ENCODE data around the gene C5. TPM values are rescaled to one million over a fixed set of nuclear protein-coding genes. Genes with fewer than 3 reads are reported as not detected.

C5 gene
- total RNA-seq, 1 experiment from 2014 or later: 1.1 TPM

DNA sequence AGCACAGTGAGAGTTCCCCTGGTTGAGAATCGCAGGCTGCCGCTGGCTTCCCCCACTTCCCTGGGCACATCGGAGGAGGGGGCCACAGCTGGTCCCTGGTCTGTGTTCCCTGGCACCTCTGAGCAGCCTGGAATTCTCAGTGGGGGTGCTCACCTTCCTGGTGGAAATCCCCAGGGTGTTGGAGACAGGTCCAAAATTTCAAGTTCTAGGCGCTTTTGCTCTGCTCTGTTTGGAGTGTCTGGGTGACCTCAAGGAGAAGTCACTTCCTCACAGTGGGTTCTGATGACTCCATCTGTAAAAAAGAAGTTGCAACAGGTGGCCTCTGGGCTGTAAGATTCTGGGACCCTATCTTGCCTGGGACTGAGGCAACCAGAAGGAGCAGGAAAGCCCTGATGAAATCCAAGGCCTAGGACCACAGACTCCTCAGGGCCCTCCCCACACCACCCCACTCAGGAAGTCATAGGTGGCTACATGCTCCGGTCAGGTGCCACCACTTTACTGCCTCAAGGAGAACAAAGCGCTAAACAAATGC lies 123.6 kb downstream of the C5 start, which contains the start of gene TRAF1:
Gene TRAF1 (minus strand): TSS at position 400 of the 532 bp plus-strand sequence. CDS start 721 bp downstream, outside the sequence.
- DNase-seq (ENCODE audit: low read depth): no peak

DNA sequence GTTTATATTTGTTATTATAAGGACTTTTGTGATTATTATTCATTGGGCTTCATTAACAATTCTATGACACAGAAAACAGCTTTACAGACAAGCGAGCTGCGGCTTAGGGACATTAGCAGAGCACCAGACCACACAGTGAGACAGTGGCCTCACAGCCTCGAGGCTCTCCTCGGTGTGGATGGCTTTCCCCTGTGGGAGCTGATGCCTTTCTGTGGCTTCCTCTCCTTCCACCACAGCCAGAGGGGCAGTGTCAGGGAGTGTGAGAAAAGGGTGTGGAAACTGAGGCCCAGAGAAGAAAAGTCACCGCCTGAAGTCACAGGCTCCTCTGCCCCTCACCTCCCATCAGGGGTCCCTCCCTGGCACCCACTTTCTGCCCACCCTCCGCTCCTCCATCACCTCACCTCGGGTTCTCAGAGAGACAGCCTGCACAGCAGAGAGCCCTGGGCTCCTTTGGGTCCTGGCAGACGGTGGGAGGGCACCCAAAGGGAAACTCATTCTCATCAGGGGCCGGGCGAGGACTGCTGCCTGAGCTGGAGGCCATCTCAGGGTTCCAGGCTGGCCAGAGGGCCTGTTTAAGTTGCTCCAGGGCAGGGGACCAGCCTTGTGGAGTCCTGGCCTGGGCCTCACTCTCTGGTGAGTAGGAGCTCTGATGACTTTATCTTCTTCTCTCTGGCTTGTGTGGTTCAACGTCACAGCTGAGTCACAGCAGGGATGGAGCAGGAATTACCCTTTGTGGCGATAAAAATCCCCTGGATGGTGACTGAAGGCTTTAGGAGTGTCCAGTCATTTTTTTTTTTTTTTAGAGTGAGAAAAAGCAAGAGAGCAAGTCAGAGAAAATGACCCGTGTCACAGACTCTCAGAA lies 124.3 kb downstream of the C5 start:
- peak; percentile 88 for DNase-seq (ENCODE audit: low read depth)

DNA sequence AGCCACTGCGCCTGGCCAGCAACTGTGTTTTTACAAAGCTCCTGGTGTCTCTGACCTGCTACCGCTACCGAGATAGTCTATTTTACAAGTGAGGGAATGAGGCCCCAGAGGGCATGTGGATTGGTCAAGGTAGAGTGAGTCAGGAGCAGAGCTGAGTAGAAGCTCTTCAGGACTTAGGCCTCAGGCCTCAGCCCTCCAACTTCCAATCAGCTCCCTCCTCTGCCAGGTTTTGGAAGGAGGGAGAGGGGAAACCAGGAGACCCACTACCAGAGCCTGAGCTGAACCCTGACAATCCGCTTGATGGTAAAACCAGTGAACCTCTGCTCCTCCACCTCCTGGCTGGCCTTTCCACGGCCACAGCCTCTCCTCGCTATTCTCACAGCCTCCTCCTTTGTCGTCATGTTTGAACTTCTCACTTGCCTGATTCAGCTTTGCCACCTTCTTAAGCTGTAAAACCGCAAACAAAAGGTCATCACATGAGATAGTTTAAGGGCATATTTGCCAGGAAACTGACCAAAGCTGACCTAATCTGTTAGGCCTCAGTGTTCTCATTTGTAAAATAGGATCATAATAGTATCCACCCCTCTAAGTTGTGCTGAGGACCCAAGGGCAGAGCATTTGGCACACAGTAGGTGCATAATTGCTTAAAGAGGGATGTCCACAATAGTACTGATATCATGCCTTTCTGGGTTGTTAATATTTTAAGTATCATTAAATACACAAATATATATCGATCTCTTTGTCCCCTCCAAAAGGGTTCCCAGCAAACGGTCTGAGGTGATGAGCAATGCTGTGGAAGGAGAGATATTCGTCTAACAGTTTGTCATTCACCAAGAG lies 125.2 kb downstream of the C5 start:
- DNase-seq (ENCODE audit: low read depth): no peak

DNA sequence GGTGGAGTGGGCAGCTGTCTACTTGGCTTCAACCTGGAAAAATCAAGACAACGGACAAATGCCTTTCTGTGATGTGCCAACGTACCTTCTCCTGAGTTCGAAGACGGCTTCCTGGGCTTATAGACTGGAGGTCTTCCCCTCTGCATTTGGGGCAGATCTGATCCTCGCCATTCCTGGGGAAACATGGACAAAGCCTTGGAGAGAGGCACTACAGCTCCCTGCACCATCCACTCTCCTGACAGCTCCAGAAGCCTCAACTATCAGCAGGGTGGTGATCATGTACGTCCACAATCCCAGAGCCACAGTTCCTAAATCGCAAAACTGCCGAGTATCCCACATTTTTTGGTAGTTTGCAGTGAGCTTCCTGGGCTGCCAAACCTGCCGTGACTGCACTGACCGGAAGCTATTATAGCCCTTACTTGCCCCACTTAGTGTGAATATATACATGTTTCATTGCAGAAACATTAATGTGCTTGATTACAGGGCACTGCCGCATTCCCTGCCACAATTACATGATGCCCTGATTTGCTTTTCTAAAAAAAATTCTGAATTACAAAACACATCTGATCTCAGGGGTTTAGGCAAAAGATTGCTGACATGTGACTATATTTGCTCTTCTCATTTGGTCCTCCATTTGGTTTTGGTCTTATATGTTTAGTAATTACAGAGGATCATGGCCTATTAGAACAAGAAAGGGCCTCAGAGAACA lies 126.3 kb downstream of the C5 start:
- DNase-seq (ENCODE audit: low read depth): no peak

DNA sequence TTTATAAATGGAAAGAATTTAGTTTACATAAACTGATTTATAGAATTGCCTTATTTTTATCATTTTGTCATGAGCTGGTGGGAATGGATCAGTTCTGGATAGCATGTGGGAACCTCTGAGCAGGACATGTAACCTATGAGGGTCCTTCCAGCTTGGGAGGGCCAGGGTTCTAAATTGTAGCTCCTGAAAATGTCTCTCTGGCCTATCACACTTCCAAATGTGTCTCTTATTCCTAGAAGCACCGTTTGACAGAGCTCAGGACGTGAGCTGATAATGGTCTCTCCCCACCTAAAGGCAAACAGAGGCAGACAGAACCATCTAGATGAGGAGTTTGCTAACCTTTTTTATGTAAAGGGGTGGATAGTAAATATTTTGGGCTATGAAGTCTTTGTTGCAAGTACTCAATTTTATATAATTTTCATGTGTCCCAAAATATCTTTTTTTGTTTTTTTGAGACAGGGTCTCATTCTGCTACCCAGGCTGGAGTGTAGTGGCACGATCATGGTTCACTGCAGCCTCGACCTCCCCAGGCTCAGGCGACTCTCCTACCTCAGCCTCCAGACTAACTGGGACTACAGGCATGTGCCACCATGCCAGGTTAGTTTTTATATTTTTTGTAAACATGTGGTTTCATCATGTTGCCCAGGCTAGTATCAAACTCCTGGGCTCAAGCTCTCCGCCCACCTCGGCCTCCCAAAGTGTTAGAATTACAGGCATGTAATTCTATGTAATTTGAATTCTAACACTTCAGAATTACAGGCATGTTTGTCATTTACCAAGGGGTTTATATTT lies 127.5 kb downstream of the C5 start:
- DNase-seq (ENCODE audit: low read depth): no peak

DNA sequence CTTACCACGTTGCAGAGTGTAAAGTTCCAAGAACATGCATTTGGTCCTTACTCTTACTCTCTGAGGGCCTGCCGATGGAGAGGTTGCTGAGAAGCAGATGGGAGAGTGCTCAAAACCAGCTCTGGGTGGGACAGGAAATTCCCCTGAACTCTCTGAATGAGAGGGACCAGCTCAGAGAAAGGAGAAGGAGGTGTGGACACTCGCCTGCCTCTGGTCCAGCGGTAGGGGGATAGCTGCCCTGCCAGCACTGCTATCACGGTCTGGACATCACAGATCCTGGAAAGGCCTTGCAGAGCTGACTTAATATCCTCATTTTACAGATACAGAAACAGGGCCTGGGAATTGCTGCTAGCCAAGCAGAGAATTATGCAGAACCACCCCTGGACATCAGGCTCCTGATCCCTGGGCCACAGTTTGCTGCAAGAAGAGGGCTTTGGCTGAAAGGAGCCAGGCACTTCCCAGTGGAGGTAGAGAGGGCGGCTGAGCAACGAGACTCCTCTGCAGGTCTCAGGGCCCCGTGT lies 128.4 kb downstream of the C5 start:
- no peak for DNase-seq (ENCODE audit: low read depth)

DNA sequence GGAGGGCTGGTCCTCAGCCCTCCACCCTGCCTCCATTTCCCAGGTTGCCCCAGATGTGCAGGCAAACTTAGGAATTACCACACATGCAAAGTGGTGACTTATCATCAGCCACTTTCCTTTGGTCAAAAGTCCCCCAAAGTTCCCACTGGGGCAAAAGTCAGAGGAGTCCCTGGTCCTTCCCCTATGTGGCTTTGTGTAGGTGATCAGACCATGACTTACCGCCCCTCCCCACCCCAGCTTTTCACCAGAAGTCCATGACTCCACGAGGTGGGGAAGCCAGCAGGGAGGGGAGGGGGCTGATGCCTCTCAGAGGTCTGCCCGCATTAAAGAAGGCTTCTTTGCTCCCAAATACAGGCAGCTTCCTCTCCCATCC lies 129.3 kb downstream of the C5 start:
- DNase-seq (ENCODE audit: low read depth): no peak

DNA sequence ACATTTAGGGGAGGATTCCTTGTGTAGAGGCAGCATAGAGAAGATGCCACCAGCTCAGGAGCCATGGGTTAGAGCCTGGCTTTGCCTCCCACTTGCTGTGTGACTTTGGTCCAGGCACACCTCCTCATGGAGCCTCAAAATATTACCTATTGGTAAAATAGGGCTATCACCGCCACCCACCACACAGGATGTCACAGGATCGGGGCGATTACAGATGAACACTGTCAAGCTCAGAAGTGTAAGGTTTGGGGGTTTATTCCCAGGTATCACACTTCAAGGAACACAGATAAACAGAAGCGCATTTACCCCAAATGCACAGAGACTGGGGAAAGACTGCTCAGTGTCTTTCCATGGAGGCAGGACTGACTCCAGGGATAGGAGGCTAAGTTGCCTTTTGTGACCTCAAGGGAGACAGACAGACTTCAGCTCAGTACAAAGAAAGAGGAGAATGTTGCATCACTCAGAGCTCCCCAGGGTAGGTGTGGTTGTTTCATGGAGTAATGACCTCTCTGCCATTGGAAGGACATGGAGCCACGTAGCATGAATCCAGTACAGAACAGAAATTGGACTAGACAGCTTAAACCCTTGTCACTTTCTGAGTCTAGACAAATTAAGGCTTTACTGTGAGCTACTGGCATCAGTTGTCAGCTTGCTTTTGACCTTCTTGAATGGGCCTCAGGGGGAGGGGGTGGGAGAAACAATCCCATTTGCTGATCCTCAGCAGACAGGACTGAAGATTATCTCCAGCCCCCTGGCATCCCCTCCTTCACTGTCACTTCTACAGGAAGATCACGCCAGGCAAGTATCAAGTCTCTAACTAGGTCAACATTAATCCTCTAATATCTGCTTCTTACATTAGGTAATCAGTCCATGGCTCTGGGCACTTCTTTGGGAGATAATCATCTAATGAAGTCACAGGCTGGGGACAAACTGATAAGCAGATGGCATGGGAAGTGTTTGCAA lies 130.0 kb downstream of the C5 start:
- no peak for DNase-seq (ENCODE audit: low read depth)

DNA sequence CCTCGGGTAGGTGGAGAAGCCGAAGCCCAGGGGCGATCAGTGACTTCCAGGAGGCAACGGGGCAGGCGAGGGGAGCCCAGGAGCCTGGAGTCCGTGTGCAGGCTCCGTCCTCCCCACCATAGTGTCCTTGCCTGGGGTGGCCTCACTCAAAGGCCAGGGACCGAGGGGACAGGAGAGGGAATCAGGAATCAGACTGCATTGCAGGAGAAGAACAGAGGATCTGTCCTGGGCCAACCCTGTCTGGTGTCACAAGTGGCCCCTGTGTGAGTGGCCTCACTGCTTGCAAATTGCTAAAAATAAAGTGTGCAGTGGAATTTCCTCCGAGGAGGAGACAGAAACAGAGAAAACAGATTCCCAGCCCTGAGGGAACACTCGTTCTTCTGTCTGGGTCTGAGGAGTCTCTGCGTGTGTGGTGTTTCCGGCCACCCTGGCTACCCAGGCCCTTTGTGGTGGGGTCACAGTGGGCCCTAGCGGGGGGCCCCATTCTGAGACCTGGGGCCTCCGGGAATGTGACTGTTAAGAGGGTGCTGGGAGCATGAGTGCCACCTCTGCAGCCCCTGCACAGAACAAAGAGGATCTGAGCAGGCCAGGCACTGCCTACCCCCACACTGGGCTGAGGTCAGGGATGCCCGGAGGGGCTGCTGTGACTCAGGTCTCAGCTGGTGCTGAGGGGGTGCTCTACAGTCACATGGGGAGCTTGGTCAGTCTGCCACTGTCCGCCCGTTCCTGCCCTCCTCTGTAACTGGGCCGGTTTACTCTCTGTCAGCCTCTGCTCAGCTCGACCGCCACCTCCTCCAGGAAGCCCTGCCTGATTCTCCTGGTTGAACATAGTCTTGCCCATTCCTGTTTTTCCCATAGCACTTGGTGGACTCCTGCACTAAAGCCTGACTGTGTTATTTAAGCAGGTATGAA lies 130.9 kb downstream of the C5 start:
- no peak for DNase-seq (ENCODE audit: low read depth)

DNA sequence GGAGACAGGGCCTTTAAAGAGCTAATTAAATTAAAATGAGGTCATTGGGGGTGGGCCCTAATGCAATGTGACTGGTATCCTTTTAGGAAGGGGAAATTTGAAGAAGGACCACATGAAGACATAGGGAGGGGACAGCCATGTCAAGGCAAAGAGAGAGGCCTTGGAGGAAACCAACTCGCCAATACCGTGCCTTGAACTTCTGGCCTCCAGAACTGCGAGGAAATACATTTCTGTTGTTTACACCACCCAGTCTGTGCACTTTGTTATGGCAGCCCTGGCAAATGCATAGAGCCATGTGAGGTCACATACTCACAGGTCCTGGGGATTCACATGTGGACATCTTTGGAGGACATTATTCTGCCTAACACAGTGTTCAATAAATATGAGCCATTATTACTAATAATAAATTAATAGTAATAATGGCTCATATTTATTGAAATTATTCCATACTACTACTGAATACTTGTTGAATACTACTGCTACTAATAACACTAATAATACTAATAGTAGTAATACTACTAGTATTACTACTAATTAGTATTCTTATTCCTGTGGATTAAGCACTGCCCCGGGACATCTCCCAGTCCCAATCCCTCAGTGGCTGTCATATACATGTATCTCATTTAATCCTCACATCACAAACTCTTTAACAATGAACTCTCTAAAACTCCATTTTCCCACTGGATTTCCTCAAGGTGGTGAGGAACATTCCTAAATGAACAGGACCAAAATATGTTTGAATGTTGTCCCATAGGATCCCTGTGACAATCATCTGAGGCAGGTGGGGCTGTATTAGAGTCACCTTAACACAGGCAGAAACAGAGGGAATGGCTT lies 131.9 kb downstream of the C5 start:
- no peak for DNase-seq (ENCODE audit: low read depth)

DNA sequence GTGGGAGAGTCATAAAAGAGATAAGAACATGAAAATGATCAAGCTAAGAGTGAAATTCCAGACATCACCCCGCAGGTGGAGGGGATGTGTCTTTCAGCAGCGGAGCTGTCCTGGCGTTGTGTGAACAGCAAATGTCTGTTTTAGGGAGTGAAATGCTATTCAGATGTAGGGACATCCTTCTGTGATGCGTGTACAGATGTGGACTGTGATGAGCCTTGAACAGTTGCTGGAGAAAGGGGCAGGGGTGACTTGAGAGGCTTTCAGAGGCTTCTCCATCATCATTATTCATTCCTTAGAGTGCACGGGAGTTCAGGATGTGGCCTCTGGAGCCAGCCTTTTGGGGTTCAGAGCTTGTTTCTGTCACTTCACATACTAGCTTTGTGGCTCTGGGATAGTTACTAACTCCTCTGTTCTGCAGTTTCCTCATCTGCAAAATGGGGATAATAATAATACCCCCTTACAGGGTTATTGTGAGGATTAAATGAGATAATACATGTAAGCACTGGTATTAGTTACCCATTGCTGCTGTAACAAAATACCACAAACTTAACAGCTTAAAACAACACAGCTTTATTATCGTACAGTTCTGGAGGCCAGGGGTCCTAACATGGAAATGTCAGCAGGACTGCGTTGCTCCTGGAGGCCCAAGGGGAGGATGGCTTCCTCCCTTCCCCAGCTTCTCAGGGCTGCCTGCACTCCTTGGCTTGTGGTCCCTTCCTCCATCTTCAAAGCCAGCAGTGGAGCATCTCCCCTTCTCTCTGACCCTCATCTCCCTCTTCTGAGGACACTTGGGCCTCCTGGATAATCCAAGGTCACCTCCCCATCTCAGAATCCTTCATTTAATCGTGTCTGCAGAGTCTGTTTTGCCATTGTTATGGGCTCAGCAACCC lies 132.8 kb downstream of the C5 start:
- no peak for DNase-seq (ENCODE audit: low read depth)

DNA sequence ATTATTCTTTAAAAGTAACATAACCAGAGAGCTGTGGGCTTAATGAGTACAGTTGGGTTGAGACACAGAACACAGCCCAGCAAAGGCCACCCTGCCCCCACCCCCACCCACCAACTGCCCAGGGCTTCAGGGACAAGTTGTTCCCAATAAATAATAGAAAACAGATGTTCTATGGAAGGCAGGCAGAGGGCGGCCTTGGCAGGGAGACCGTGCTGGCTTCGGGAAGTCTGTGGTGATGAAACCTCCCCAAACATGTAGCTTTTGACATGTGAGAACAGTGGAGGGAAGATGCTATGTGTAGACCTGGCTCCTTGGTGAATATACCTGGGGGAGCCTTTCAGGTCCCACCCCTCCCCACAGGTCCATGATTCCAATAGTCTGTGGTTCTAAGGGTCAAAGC lies 133.5 kb downstream of the C5 start:
- DNase-seq (ENCODE audit: low read depth): no peak

DNA sequence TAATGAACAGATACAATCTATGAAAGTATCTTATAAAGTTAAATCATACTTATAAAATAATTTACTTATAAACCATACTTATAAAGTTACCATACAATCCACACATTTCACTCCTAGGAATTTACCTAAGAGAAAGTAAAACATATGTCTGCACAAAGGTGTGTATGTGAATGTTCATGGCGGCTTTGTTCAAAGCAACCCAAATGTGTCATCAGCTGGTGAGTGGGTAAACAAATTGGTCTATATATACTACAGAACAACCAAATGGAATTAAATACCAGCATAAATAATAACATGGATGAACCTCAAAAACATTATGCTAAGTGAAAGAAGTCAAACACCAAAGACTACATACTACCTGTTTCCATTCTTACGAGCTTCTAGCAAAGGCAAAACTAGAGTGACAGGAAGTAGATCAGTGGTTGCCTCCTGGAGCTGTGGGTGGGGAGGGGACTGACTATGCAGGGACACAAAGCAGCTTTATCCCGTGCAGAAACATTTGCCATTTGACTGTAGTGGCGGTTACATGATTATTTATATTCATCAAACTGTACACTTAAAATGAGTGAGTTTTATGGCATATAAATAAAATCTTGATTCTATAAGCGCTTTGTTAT lies 134.1 kb downstream of the C5 start:
- no peak for DNase-seq (ENCODE audit: low read depth)

DNA sequence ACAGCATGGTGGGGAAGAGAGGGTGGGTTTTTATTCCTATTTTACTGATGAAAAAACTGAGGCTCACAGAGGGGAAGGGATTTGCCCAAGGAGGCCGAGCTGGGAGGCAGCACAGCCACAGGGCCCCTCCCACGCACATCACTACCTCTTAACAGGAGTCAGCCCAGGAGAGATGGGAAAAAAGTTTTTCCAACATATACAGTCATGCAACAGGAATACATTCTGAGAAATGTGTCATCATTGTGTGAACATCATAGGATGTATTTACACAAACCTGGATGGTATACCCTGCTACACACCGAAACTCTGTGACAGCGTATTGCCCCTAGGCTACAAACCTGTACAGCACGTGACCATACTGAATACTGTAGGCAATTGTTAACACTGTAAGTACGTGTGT lies 135.1 kb downstream of the C5 start:
- peak; percentile 35 for DNase-seq (ENCODE audit: low read depth)

DNA sequence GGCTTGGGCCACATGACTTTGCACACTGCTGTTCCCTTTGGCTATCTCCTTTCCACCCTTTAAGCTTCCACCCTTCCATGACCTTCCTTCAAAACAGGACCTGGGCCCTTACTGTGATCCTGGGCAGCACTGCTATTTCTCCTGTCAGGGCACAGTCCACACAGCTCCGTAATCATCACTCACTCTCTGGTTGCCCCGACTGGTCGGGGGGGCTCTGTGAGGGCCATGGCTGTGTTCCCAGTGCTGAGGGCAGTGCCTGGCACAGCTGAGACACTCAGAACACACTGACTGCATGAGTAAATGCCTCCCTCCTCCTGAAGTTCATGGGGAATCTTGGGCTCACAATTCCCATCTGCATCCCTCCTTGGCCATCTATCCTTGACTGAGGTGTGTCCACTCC lies 135.7 kb downstream of the C5 start:
- no peak for DNase-seq (ENCODE audit: low read depth)
